ENCODE measurements around the gene NEGR1.

Gene NEGR1

DNA sequence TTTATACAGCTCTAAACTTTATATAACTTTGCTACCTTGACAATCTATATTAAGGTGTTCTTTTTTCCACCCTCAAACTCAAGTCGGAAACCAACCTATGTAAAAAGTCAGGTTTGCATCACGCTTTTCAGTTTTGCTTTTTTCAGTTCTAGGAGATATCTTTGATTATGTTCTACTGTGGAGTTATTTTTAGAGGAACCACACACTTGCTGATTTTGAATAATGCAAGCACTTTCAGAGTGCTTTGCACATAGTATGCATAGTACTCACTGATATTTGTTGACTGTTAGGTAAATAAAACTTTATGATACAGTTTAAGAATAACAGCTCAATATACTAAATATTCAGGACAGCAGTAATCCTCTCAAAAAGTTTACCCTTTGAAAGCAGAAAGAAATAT lies 637.3 kb downstream of the NEGR1 start:
- peak overlapping the region; percentile 66 for H3K4me2 ChIP-seq

GRCh38 chr1:71641903-71642302 lies 640.4 kb downstream of the NEGR1 start:
- no peak for TF ChIP-seq CTCF (conservative IDR thresholded peaks at IDR 0.05; ENCODE audit: low read depth, low read length)
- Histone ChIP-seq H3K9ac (no peak overlapping the region), H3K36me3 (ENCODE audit: insufficient read depth) (no peaks in the 10 kb centered on the region), H2AFZ (ENCODE audit: low read depth) (no peak overlapping the region), H3K27me3 (ENCODE audit: insufficient read depth, low read depth) (no peaks in the 10 kb centered on the region), H3K4me1 (ENCODE audit: low read depth, poor library complexity, severe bottlenecking) (peaks cover 36% of the 10 kb centered on the region), H3K79me2 (ENCODE audit: insufficient read depth, low read depth) (no peaks in the 10 kb centered on the region), H3K4me3 (IDR thresholded peaks at IDR 0.05; ENCODE audit: insufficient read depth, low read depth, low read length) (no peak overlapping the region), H3K4me2 (no peak overlapping the region), H3K27ac (no peak overlapping the region), H4K20me1 (ENCODE audit: insufficient read depth) (no peaks in the 10 kb centered on the region)

More for the DNA sequence above, 637.3 kb downstream of the NEGR1 start:
- Histone ChIP-seq H3K9ac (no peak overlapping the region), H3K27ac (peak overlapping the region; percentile 56; the same call in 1 of the 2 replicates), H2AFZ (ENCODE audit: low read depth) (peak overlapping the region; percentile 33; the same call in 1 of the 2 replicates), H3K4me1 (ENCODE audit: low read depth, poor library complexity, severe bottlenecking) (peaks cover 50% of the 10 kb centered on the region), H3K27me3 (ENCODE audit: insufficient read depth, low read depth) (no peaks in the 10 kb centered on the region), H4K20me1 (ENCODE audit: insufficient read depth) (no peaks in the 10 kb centered on the region), H3K79me2 (ENCODE audit: insufficient read depth, low read depth) (no peaks in the 10 kb centered on the region), H3K4me3 (IDR thresholded peaks at IDR 0.05; ENCODE audit: insufficient read depth, low read depth, low read length) (no peak overlapping the region), H3K36me3 (ENCODE audit: insufficient read depth) (no peaks in the 10 kb centered on the region)
- TF ChIP-seq CTCF (conservative IDR thresholded peaks at IDR 0.05; ENCODE audit: low read depth, low read length): no peak

GRCh38 chr1:71640998-71641397 lies 641.3 kb downstream of the NEGR1 start:
- no peak for TF ChIP-seq CTCF (conservative IDR thresholded peaks at IDR 0.05; ENCODE audit: low read depth, low read length)
- H3K27me3 ChIP-seq (ENCODE audit: insufficient read depth, low read depth): no peaks in the 10 kb centered on the region
- no peak overlapping the region for H2AFZ ChIP-seq (ENCODE audit: low read depth)
- no peak overlapping the region for H3K4me3 ChIP-seq (IDR thresholded peaks at IDR 0.05; ENCODE audit: insufficient read depth, low read depth, low read length)
- peaks cover 27% of the 10 kb centered on the region for H3K4me1 ChIP-seq (ENCODE audit: low read depth, poor library complexity, severe bottlenecking)
- H3K27ac ChIP-seq: no peak overlapping the region
- H3K9ac ChIP-seq: no peak overlapping the region
- no peak overlapping the region for H3K4me2 ChIP-seq
- no peaks in the 10 kb centered on the region for H3K36me3 ChIP-seq (ENCODE audit: insufficient read depth)
- H4K20me1 ChIP-seq (ENCODE audit: insufficient read depth): no peaks in the 10 kb centered on the region
- no peaks in the 10 kb centered on the region for H3K79me2 ChIP-seq (ENCODE audit: insufficient read depth, low read depth)

DNA sequence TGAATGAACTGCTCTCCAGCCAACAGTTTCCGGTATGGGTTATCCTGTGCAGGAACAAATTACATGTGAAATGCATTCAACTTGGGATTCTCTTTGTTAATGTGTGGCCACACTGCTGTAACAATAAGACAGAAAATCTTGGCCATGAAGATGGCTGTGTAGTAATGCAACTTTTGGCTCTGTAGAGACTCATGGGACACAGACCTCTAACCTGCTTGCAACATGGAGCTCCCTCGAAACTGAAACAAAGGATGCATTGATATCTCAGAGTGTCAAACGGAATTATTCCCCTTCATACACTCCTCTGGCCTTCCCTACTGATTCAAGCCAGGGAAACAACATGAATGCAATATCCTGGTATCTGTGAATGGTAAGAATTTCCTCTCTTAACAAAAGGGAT lies 642.2 kb downstream of the NEGR1 start:
- H3K79me2 ChIP-seq (ENCODE audit: insufficient read depth, low read depth): no peaks in the 10 kb centered on the region
- no peaks in the 10 kb centered on the region for H3K27me3 ChIP-seq (ENCODE audit: insufficient read depth, low read depth)
- H3K4me1 ChIP-seq (ENCODE audit: low read depth, poor library complexity, severe bottlenecking): peaks cover 18% of the 10 kb centered on the region
- no peaks in the 10 kb centered on the region for H4K20me1 ChIP-seq (ENCODE audit: insufficient read depth)
- H3K27ac ChIP-seq: no peak overlapping the region
- H3K4me2 ChIP-seq: no peak overlapping the region
- no peaks in the 10 kb centered on the region for H3K36me3 ChIP-seq (ENCODE audit: insufficient read depth)
- H3K9ac ChIP-seq: no peak overlapping the region
- no peak overlapping the region for H3K4me3 ChIP-seq (IDR thresholded peaks at IDR 0.05; ENCODE audit: insufficient read depth, low read depth, low read length)
- no peak for TF ChIP-seq CTCF (conservative IDR thresholded peaks at IDR 0.05; ENCODE audit: low read depth, low read length)
- no peak overlapping the region for H2AFZ ChIP-seq (ENCODE audit: low read depth)

All from KMS-11 (cell line).